Pulmonary artery endothelial cell (primary cell): Measurements from ENCODE around the gene FNDC3B. TPM values are rescaled to one million over a fixed set of nuclear protein-coding genes. Genes with fewer than 3 reads are reported as not detected.
"Not testable (repeated sequence)": the region's sequence is repeated elsewhere in the genome, so short reads cannot be mapped to it uniquely, and the experiment has no call there.

Experiments
- DNase-seq: peaks from one replicate; pipeline ENCODE4 v3.0.0-alpha.2; 2011; ENCODE audit warnings: low read depth, low spot score
- total RNA-seq: library from RNA; depleted of rRNA; stranded (reverse); fragments of >200 nt; gene quantifications from 2 replicates; pipeline ENCODE4 v1.2.3, GENCODE V29; 2014

Gene FNDC3B
- total RNA-seq, 1 donor from 2014 or later = 106 TPM

GRCh38 chr3:172031996-172032395, 7.4 kb upstream of the FNDC3B start:
- no peak for DNase-seq

- no peak for DNase-seq
Observed at GRCh38 chr3:172033396-172033795, 6.0 kb upstream of the FNDC3B start.

GRCh38 chr3:172034786-172035685, 4.3 kb upstream of the FNDC3B start:
- DNase-seq = no peak

GRCh38 chr3:172036541-172037215, 2.7 kb upstream of the FNDC3B start:
- DNase-seq = no peak

- DNase-seq = no peak
Observed at GRCh38 chr3:172038798-172039435, 461 bp upstream of the FNDC3B start.

GRCh38 chr3:172040078-172040980, 951 bp downstream of the FNDC3B start:
- DNase-seq = peak; percentile 51

GRCh38 chr3:172040981-172041963, 1.9 kb downstream of the FNDC3B start:
- no peak for DNase-seq

GRCh38 chr3:172042136-172042662, 2.8 kb downstream of the FNDC3B start:
- no peak for DNase-seq

- not testable (repeated sequence) for DNase-seq
Observed at GRCh38 chr3:172042663-172043179, 3.3 kb downstream of the FNDC3B start.

- DNase-seq = no peak
Observed at GRCh38 chr3:172043233-172043632, 3.9 kb downstream of the FNDC3B start.

GRCh38 chr3:172043766-172044165, 4.4 kb downstream of the FNDC3B start:
- no peak for DNase-seq

- DNase-seq = no peak
Observed at GRCh38 chr3:172044833-172045585, 5.6 kb downstream of the FNDC3B start.

GRCh38 chr3:172046268-172046915, 7.0 kb downstream of the FNDC3B start:
- DNase-seq = no peak

- no peak for DNase-seq
Observed at GRCh38 chr3:172047567-172048115, 8.3 kb downstream of the FNDC3B start.

GRCh38 chr3:172048599-172048998, 9.2 kb downstream of the FNDC3B start:
- no peak for DNase-seq

GRCh38 chr3:172051310-172051956, 12.1 kb downstream of the FNDC3B start:
- no peak for DNase-seq

GRCh38 chr3:172051957-172052354, 12.6 kb downstream of the FNDC3B start:
- DNase-seq = no peak
